RCC 7860 (cell line): ENCODE results near the gene DENND1A.

Experiments used
- DNase-seq: peaks from one replicate; pipeline ENCODE4 v3.0.0-alpha.2; 2015; ENCODE audit warnings: low spot score
- FAIRE-seq: peaks from 2 replicates; lab custom pipeline; 2012; peaks lifted over from hg19 to GRCh38; lab: Jason Lieb, UNC

DENND1A gene

GRCh38 chr9:123696476-123696875 is 233.4 kb downstream of the DENND1A start:
- DNase-seq (no peak), FAIRE-seq (no peak)

- DNase-seq (no peak), FAIRE-seq (no peak)
Measured at GRCh38 chr9:123695386-123695785, 234.5 kb downstream of the DENND1A start.

DNA sequence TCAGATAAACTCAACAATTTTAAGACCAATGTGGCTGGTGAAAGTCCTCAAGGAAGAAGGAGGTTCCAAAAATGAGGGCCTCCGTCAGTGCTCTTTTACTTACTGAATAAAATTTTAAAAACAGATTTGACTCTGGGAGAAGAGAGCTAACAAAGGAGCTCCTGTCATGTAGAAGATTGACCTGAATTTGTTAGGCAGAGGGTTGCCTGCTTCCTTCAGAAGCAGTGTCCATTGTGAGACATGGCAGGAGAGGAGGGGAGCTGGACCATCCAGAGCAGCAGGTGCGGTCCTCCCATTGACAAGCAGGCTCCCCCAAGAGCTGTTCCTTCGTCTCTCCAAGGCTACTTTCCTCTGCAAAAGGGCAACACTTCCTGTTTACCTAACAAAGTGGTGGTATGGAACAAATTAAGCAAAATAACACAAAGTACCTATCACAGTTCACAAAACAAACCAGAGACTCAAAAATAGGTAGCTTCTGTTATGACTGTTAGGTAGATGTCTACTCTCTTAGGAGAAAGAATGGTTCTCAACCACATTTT is 238.1 kb downstream of the DENND1A start:
- DNase-seq (no peak), FAIRE-seq (no peak)

DNA sequence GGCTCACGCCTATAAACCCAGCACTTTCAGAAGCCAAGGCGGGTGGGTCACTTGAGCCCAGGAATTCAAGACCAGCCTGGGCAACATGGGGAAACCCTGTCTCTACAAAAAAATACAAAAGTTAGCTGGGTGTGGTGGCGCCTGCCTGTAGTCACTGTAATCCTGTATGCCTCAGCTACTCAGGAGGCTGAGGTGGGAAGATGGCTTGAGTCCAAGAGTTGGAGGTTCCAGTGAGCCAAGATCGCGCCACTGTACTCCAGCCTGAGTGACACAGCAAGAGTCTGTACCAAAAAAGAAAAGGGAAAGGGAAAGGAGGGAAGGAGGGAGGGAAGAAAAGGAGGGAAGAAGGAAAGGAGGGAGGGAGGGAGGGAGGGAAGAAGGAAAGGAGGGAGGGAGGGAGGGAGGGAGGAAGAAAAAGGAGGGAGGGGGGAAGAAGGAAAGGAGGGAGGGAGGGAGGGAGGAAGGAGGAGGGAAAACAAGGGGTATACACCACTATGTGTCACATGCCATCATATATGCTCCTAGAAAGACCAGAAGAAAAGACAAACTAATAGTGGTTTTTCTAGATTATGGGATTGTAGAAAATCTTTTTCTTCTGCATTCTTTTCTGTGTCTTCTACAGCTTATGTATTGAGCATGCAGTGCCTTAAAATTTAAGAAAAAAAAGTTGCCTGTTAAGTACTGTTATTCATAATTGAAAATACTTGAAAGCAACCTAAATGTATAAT is 240.1 kb downstream of the DENND1A start:
- DNase-seq, result no peak
- FAIRE-seq, result no peak

DNA sequence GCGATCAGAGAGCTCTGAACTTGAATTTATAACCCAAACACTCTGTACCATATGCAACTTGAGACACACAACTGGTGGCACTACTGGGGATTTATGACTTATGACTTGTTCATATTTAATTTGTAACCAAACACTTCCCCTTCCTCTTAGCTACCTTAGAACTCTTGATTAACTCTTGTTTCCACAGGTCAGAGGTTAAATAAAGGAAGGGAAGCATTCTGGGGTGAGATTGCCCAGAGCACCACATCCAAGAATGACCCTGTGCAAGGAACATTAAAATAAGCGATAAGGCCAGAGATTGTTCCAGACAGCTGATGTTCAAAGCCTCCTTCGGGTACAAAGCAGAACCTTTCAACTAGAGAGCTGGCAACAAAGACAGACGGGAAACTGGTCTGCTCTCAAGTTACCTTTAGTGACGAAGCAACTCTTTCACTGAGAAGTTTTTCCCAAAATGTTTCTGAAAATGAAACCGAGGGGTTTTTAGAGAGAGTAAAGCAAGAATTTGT is 242.6 kb downstream of the DENND1A start:
- FAIRE-seq, result no peak

DNA sequence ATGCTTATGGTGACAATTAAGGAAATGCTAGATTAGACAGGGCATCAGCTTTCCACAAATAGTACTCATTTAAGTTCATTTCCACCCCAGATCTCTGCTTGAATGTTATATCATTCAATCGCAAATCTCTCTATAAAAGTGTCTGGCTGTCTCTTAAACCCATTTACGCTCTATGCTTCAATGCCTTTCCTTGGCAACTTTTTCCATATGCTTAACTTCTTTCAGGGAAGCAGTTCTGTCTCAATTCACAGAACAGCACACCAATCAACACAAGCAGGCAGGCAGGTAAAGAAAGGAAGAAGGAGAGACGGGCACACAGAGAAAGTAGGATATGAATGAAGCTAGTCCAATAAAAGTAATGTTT is 243.1 kb downstream of the DENND1A start:
- no peak for DNase-seq
- peak; percentile 4 for FAIRE-seq

More for the DNA sequence above, 242.6 kb downstream of the DENND1A start:
- no peak for DNase-seq

- DNase-seq (peak; percentile 14), FAIRE-seq (no peak)
Measured at GRCh38 chr9:123686131-123686828, 243.6 kb downstream of the DENND1A start.

- FAIRE-seq (no peak), DNase-seq (no peak)
Measured at GRCh38 chr9:123685489-123686083, 244.3 kb downstream of the DENND1A start.

- peak; percentile 90 for FAIRE-seq
Measured at GRCh38 chr9:123684393-123685149, 245.4 kb downstream of the DENND1A start.

GRCh38 chr9:123682746-123683145 is 247.2 kb downstream of the DENND1A start:
- FAIRE-seq (no peak), DNase-seq (no peak)

More at GRCh38 chr9:123684393-123685149, 245.4 kb downstream of the DENND1A start:
- DNase-seq, result peak; percentile 54

DNA sequence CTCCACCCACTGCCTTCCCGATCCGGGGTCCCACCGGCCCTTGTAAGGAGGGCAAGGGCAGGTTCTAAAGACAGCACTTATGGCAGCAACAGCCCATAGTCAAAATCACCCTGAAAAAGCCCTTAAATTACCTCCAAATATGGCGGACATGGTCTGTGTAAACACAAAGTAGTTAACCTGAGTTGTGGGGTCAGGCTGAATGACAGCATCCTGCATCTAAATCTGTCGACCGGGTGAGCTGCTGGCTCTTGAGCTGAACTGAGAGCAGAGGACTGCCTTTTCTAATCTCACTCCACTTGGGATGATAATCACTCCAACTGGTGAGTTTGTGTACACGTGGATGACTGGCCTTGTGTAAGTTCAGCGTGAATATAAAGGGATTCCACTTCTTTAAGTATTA is 249.6 kb downstream of the DENND1A start:
- FAIRE-seq, result no peak
- no peak for DNase-seq

DNA sequence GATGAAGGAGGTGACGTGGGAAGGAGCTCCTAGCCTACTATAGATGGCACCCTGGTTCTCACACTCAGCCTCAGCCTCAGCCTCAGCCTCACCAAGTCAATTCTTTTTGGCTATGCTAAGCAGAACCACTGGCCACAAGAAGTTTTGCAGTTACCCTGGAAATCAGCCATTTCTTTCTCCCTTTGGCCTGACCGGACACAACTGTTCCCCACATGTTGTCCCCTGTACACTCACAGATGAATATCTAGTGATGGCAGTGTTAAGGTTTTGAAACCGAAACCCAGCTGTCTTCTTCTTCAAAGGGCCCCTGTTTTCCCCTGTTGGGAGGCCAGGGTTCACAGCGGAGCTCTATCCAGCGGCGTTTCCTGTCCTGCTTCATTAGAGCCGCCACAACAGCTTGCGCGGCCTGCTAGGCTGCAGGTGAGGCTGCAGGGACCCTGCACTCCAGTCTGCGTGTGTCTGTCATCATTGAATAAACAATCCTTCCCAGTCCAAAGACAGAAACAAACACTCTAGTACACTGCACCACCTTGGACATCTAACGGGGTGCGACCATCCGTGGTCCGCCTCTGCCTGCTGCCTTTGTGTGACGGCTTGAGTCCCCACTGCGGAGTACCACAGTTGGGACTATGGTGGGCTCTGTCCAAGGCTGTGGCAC is 250.5 kb downstream of the DENND1A start:
- FAIRE-seq (no peak), DNase-seq (no peak)

DNA sequence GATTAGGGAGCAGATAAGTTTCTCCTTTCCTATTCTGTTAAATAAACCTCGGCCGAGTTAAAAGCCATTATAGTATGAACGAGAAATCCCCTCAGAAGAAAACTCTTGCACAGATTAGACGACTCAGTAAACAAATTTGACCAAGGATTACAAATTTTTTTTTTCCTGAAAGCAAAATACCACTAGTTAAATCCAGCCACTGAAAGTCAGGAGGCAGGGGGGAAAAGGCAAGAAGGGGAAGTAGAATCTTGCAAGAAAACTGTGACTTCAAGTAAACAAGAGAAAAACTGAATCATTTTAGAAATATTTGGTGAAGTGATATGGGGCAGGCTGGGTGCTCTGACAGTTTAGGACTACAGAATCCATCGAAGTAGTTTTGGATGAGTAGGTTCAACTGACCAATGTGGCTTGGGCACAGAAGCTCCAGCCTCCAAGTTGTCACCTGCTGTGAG is 251.0 kb downstream of the DENND1A start:
- FAIRE-seq, result no peak
- no peak for DNase-seq

- FAIRE-seq, result no peak
- DNase-seq, result no peak
Measured at GRCh38 chr9:123678038-123678877, 251.7 kb downstream of the DENND1A start.

DNA sequence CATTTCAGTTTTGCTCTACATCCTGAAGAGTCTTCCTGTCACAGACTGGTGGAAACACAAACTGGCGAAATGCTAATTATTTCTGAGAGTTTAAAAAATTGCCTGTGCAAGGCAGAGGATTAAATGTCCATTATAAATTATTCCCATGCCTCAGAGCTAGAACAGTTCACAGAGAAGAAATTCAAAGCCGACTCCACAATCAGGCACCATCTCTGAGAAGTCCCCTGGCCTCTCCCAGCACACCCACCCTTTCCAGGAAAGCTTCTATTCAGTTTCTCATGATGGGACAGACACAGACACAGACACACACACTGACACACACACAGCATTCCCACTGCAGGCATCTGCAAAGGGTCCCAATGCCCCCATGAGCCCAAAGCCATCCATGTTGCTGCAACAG is 253.1 kb downstream of the DENND1A start:
- FAIRE-seq, result no peak

DNA sequence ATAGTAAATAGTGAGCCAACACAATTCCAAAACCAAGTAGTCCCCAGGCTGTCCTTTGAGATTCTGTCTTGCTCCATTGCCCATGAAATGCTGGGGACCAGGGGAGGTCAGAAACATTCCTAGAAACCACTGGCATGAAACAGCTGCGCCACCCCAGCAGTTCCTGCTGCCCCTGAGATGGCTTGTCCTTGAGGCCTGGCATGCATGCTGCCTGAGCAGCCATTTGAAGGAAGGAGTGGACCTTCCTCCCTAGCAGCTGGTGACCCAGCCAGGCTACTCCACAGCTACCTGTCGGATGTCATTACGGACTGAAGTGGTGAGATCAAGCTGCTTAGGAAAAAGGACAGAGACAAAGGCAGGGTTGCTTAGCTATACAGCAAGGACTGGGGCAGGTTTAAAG is 260.6 kb downstream of the DENND1A start:
- FAIRE-seq, result peak; percentile 95
- DNase-seq, result peak; percentile 80

More for the DNA sequence above, 253.1 kb downstream of the DENND1A start:
- DNase-seq, result no peak

GRCh38 chr9:123663529-123663928 is 266.4 kb downstream of the DENND1A start:
- DNase-seq, result no peak
- FAIRE-seq, result no peak

DNA sequence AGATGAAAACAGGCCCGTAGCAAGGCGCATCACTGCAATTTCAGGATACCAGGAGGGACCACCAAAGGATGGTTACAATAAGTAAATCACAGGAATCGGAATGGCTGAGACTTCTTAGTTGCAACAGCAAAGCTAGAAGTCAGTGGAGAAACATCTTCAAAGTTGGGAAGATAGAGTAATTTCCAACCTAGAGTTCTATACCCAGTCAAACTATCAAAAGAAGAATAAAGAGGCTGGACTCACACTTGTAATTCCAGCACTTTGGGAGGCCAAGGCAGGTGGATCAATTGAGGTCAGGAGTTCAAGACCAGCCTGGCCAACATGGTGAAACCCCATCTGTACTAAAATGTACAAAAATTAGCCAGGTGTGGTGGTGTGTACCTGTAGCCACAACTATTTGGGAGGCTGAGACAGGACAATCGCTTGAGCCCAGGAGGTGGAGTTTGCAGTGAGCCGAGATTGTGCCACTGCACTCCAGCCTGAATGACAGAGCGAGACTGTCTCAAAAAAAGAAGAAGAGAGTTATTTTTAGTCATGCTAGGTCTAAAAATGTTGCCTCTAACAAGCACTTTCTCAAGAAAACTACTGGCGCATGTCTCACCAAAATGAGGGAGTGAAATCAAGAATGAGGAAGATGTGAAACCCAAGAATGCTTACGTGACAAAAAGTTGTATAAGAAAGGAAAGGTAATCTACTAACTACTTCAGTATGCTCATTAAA is 267.7 kb downstream of the DENND1A start:
- no peak for FAIRE-seq
- DNase-seq, result no peak
